Thoracic aorta (tissue), 2 donors: ENCODE results near the gene TMC2. TPM values are rescaled to one million over a fixed set of nuclear protein-coding genes. Genes with fewer than 3 reads are reported as not detected.

ENCODE experiments used
- ATAC-seq: fragments of 150-250 bp; one replicate; pipeline ENCODE4 v1.8.0; 2017; ENCODE audit warnings: low read depth; ENCODE audit not compliant: insufficient number of reproducible peaks, low FRiP score
- DNase-seq: peaks from one replicate; pipeline ENCODE4 v3.0.0-alpha.2; 2020; ENCODE audit warnings: low spot score
- H3K27ac ChIP-seq, 2 donors: fragments of 200-600 bp; sonication (generic); 1 replicate in 1 of 2; 2 replicates in 1 of 2; pipeline ENCODE4 v1.5.1; 2016; ENCODE audit warnings: mild to moderate bottlenecking in 2 of 2, moderate library complexity in 2 of 2
- H3K27me3 ChIP-seq: fragments of 200-600 bp; sonication (generic); replicated peaks from 2 replicates; pipeline ENCODE4 v1.6.0; 2016; ENCODE audit warnings: mild to moderate bottlenecking; ENCODE audit not compliant: insufficient read depth
- H3K36me3 ChIP-seq: fragments of 200-600 bp; sonication (generic); one replicate; pipeline ENCODE4 v1.5.1; 2016
- H3K4me1 ChIP-seq, 2 donors: fragments of 200-600 bp; sonication (generic); 1 replicate in 1 of 2; 2 replicates in 1 of 2; pipeline versions ENCODE4 v1.5.1 to v1.6.0; 2016; ENCODE audit warnings: low read depth in 2 of 2, mild to moderate bottlenecking in 1 of 2; ENCODE audit not compliant: control insufficient read depth in 1 of 2
- H3K4me3 ChIP-seq: fragments of 200-600 bp; sonication (generic); 2 replicates; pipeline ENCODE4 v1.5.1; 2016; ENCODE audit warnings: mild to moderate bottlenecking
- H3K9me3 ChIP-seq: fragments of 200-600 bp; sonication (generic); 2 replicates; pipeline ENCODE4 v1.5.1; 2016
- CTCF ChIP-seq: fragments of 200-600 bp; sonication (generic); IDR thresholded peaks from one replicate; pipeline ENCODE4 v1.5.1; 2019; ENCODE audit warnings: antibody characterized with exemption
- total RNA-seq, 2 donors: library from RNA; depleted of rRNA; stranded (reverse); fragments of >200 nt; gene quantifications; one replicate each; pipeline versions ENCODE4 v1.1.0 to v1.2.3, GENCODE V29; 2016

TMC2 gene
- total RNA-seq, 2 donors from 2014 or later, result not detected

- no peak overlapping the region for H3K27ac ChIP-seq
- H3K36me3 ChIP-seq, result no peaks in the 10 kb centered on the region
- no peaks in the 10 kb centered on the region for H3K9me3 ChIP-seq
Measured at GRCh38 chr20:2619961-2620595, 83.7 kb downstream of the TMC2 start.

GRCh38 chr20:2624190-2624589, 87.8 kb downstream of the TMC2 start:
- H3K4me1 ChIP-seq, result no peaks in the 10 kb centered on the region
- H3K9me3 ChIP-seq, result no peaks in the 10 kb centered on the region
- no peak overlapping the region for H3K4me3 ChIP-seq
- H3K27me3 ChIP-seq, result no peaks in the 10 kb centered on the region
- DNase-seq (no peak), ATAC-seq (no peak)
- no peak overlapping the region for H3K27ac ChIP-seq
- no peaks in the 10 kb centered on the region for H3K36me3 ChIP-seq
- TF ChIP-seq CTCF, result no peak

More at GRCh38 chr20:2619961-2620595, 83.7 kb downstream of the TMC2 start:
- H3K4me3 ChIP-seq, result no peak overlapping the region
- ATAC-seq (no peak), DNase-seq (no peak)
- no peaks in the 10 kb centered on the region for H3K4me1 ChIP-seq
- H3K27me3 ChIP-seq, result no peaks in the 10 kb centered on the region
- no peak for TF ChIP-seq CTCF

GRCh38 chr20:2625062-2625461, 88.7 kb downstream of the TMC2 start:
- Histone ChIP-seq H3K27me3 (no peaks in the 10 kb centered on the region), H3K4me3 (no peak overlapping the region), H3K36me3 (no peaks in the 10 kb centered on the region), H3K9me3 (peaks cover 3% of the 10 kb centered on the region), H3K27ac (no peak overlapping the region), H3K4me1 (no peaks in the 10 kb centered on the region)
- ATAC-seq, result no peak
- DNase-seq, result no peak
- no peak for TF ChIP-seq CTCF

GRCh38 chr20:2626853-2627541, 90.6 kb downstream of the TMC2 start:
- no peaks in the 10 kb centered on the region for H3K4me1 ChIP-seq
- TF ChIP-seq CTCF, result no peak
- no peak overlapping the region for H3K27ac ChIP-seq
- ATAC-seq (no peak), DNase-seq (no peak)
- peaks cover 3% of the 10 kb centered on the region for H3K9me3 ChIP-seq
- H3K36me3 ChIP-seq, result no peaks in the 10 kb centered on the region
- H3K27me3 ChIP-seq, result peaks cover 2% of the 10 kb centered on the region
- no peak overlapping the region for H3K4me3 ChIP-seq

- Histone ChIP-seq H3K27me3 (peaks cover 3% of the 10 kb centered on the region), H3K4me1 (no peaks in the 10 kb centered on the region), H3K9me3 (peaks cover 3% of the 10 kb centered on the region), H3K27ac (no peak overlapping the region), H3K36me3 (no peaks in the 10 kb centered on the region), H3K4me3 (no peak overlapping the region)
- no peak for ATAC-seq
- DNase-seq, result no peak
- TF ChIP-seq CTCF, result no peak
Measured at GRCh38 chr20:2631228-2631627, 94.9 kb downstream of the TMC2 start.
